Spleen (tissue), 11 donors: ENCODE measurements around the gene MAP2K3. TPM values are rescaled to one million over a fixed set of nuclear protein-coding genes. Genes with fewer than 3 reads are reported as not detected.

Experiments
- DNase-seq: peaks from one replicate; pipeline ENCODE4 v3.0.0-alpha.2; 2020
- H3K27ac ChIP-seq, 8 donors: fragments of 200-600 bp; sonication (generic) in 7 of 8; 1 replicate in 4 of 8; 2 replicates in 4 of 8; pipeline versions ENCODE4 v1.5.0 to v1.8.0; 2016 to 2021; ENCODE audit warnings: inconsistent platforms in 4 of 8, mild to moderate bottlenecking in 4 of 8, moderate library complexity in 1 of 8
- H3K27me3 ChIP-seq, 7 donors: fragments of 200-600 bp; sonication (generic) in 6 of 7; replicated peaks in 1 of 7; 1 replicate in 4 of 7; 2 replicates in 3 of 7; pipeline versions ENCODE4 v1.5.0 to v1.8.0; 2016 to 2021; ENCODE audit warnings: inconsistent platforms in 3 of 7, mild to moderate bottlenecking in 1 of 7
- H3K36me3 ChIP-seq, 6 donors: fragments of 200-600 bp; sonication (generic) in 5 of 6; 1 replicate in 4 of 6; 2 replicates in 2 of 6; pipeline versions ENCODE4 v1.5.0 to v1.8.0; 2016 to 2021; ENCODE audit warnings: inconsistent platforms in 2 of 6
- H3K4me1 ChIP-seq, 6 donors: fragments of 200-600 bp; sonication (generic) in 5 of 6; 1 replicate in 3 of 6; 2 replicates in 3 of 6; pipeline versions ENCODE4 v1.5.0 to v1.8.0; 2016 to 2021; ENCODE audit warnings: inconsistent platforms in 3 of 6
- H3K4me3 ChIP-seq, 8 donors: fragments of 200-600 bp; sonication (generic) in 7 of 8; 1 replicate in 4 of 8; 2 replicates in 4 of 8; pipeline versions ENCODE4 v1.5.0 to v1.8.0; 2016 to 2021; ENCODE audit warnings: inconsistent platforms in 4 of 8, mild to moderate bottlenecking in 4 of 8, moderate library complexity in 2 of 8
- H3K9me3 ChIP-seq, 8 donors: fragments of 200-600 bp; sonication (generic) in 7 of 8; 1 replicate in 4 of 8; 2 replicates in 4 of 8; pipeline versions ENCODE4 v1.5.0 to v1.8.0; 2016 to 2021; ENCODE audit warnings: inconsistent platforms in 4 of 8
- CTCF ChIP-seq, 11 experiments: fragments of 200-600 bp in 7 of 11; fragments of 450-650 bp in 4 of 11; sonication (generic) in 4 of 11; IDR thresholded peaks in 8 of 11; conservative IDR thresholded peaks in 3 of 11; 1 replicate in 7 of 11; 2 replicates in 4 of 11; pipeline versions ENCODE4 v1.4.0 to v1.8.0; 2016 to 2021; ENCODE audit warnings: antibody characterized with exemption in 11 of 11, inconsistent platforms in 4 of 11, mild to moderate bottlenecking in 1 of 11
- POLR2A ChIP-seq, 3 donors: fragments of 450-650 bp; IDR thresholded peaks; one replicate each; pipeline ENCODE4 v1.5.1; 2017; ENCODE audit warnings: antibody characterized with exemption in 3 of 3, mild to moderate bottlenecking in 1 of 3
- POLR2AphosphoS5 ChIP-seq, 3 donors: sonication (generic); formaldehyde crosslinking; IDR thresholded peaks; one replicate each; pipeline ENCODE4 v1.5.1; 2017; ENCODE audit warnings: antibody characterized with exemption in 3 of 3
- WGBS, 5 donors: extraction: QIAGEN DNeasy Blood & Tissue Kit in 3 of 5; methylation state at CpG; one replicate each; pipeline versions ENCODE4 v1.1.5 to v1.1.7; 2013 to 2018; 5-methylcytosine and 5-hydroxymethylcytosine counted together
- intact Hi-C: fragments of 100-400 bp; cut with DNase I; formaldehyde crosslinking; loops from one replicate; pipeline ENCODE4 v1.15.0; 2023; ENCODE audit warnings: low total_unique reads
- polyA plus RNA-seq, 3 donors: library from polyadenylated mRNA; stranded (reverse); fragments of 200-250 nt; gene quantifications; one replicate each; pipeline ENCODE4 v1.2.1, GENCODE V29; 2013
- total RNA-seq, 7 donors: library from RNA; depleted of rRNA in 3 of 7; stranded (reverse); fragments of >200 nt in 3 of 7; fragmentation: NEBNext Ultra II Directional in 4 of 7; extraction: Animal tissue kit (Norgen Biotek cat#: 25700) in 4 of 7; gene quantifications; one replicate each; pipeline versions ENCODE4 v1.1.0 to v1.2.1, GENCODE V29; 2016 to 2021
- donor health status: healthy with polysubstance abuse.
- donor health status: DM: no; HTN: no; CAD: no; lungs with moderate emphysema.
- donor health status: DM: no; HTN: no; CAD: no.
- donor health status: Bipolar disorder and iron deficiency.
- donor health status: healthy.
- donor health status: DM: no; HTN: no; CAD: no.
- donor health status: DM: yes; HTN: yes; CAD: no.

MAP2K3 gene
- total and polyA plus RNA-seq, 10 donors = 31.7 to 121 (median 62.5) TPM

GRCh38 chr17:21353326-21354010 lies 69.0 kb downstream of the MAP2K3 start:
- H3K9me3 ChIP-seq = no peaks in the 10 kb centered on the region
- H3K4me1 ChIP-seq = peaks cover 0 to 4% (median 0%) of the 10 kb centered on the region in 6 donors
- no peaks in the 10 kb centered on the region for H3K36me3 ChIP-seq
- peak; percentile 47 for DNase-seq
- 47 to 85% (median 65%) methylated on average over 12 to 13 of the region's 13 CpGs for WGBS, 5 donors
- no peak overlapping the region for H3K4me3 ChIP-seq
- H3K27ac ChIP-seq = no peak overlapping the region
- intact Hi-C loops = no loop called here
- H3K27me3 ChIP-seq = no peaks in the 10 kb centered on the region
- TF ChIP-seq POLR2A (IDR thresholded peaks at IDR 0.05) (no peak), POLR2AphosphoS5 (IDR thresholded peaks at IDR 0.05) (no peak), CTCF (IDR thresholded peaks at IDR 0.05 in 8 of 11, conservative IDR thresholded peaks at IDR 0.05 in 3 of 11) (no peak)

GRCh38 chr17:21354796-21355385 lies 70.4 kb downstream of the MAP2K3 start:
- WGBS, 5 donors = 84 to 91% (median 84%) methylated on average over 10 to 13 of the region's 13 CpGs
- H3K27ac ChIP-seq = no peak overlapping the region
- intact Hi-C loops = no loop called here
- no peaks in the 10 kb centered on the region for H3K36me3 ChIP-seq
- H3K4me1 ChIP-seq = peaks cover 0 to 11% (median 2%) of the 10 kb centered on the region in 6 donors
- no peaks in the 10 kb centered on the region for H3K9me3 ChIP-seq
- H3K4me3 ChIP-seq = no peak overlapping the region
- no peaks in the 10 kb centered on the region for H3K27me3 ChIP-seq
- TF ChIP-seq POLR2A (IDR thresholded peaks at IDR 0.05) (no peak), CTCF (IDR thresholded peaks at IDR 0.05 in 8 of 11, conservative IDR thresholded peaks at IDR 0.05 in 3 of 11) (no peak), POLR2AphosphoS5 (IDR thresholded peaks at IDR 0.05) (no peak)
- peak; percentile 61 for DNase-seq

GRCh38 chr17:21355586-21355985 lies 71.1 kb downstream of the MAP2K3 start:
- intact Hi-C loops = no loop called here
- 71 to 87% (median 85%) methylated on average over 12 of the region's 12 CpGs for WGBS, 5 donors

More at GRCh38 chr17:21355586-21355985, 71.1 kb downstream of the MAP2K3 start:
- DNase-seq = peak; percentile 27
- Histone ChIP-seq H3K9me3 (no peaks in the 10 kb centered on the region), H3K27me3 (no peaks in the 10 kb centered on the region), H3K27ac (no peak overlapping the region), H3K4me3 (no peak overlapping the region), H3K36me3 (no peaks in the 10 kb centered on the region), H3K4me1 (peaks cover 0 to 11% (median 2%) of the 10 kb centered on the region in 6 donors)
- TF ChIP-seq CTCF (IDR thresholded peaks at IDR 0.05 in 8 of 11, conservative IDR thresholded peaks at IDR 0.05 in 3 of 11) (no peak), POLR2A (IDR thresholded peaks at IDR 0.05) (no peak), POLR2AphosphoS5 (IDR thresholded peaks at IDR 0.05) (no peak)
